ENCODE results near the gene FER. TPM values are rescaled to one million over a fixed set of nuclear protein-coding genes. Genes with fewer than 3 reads are reported as not detected.

The FER gene
- total RNA-seq, 1 donor, result 36.6 TPM

DNA sequence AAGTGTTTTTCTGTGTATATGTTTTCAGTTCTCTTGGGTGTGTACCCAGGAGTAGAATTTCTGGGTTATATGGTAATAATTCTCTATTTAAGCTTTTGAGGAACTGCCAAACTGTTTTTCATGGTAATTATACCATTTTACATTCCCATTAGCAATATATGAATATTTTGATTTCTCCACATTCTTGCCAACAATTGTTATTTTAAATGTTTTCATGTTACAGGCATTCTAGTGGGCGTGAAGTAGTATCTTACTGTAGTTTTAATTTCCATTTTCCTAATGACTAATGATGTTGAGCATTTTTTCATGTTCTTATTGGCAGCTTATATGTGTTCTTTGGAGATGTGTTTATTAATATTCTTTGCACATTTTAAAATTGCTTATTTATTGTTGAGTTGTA is 199.5 kb downstream of the FER start:
- Histone ChIP-seq H2AFZ (ENCODE audit: low read length) (no peak overlapping the region), H3K4me2 (ENCODE audit: insufficient read depth, low read length) (no peak overlapping the region)

DNA sequence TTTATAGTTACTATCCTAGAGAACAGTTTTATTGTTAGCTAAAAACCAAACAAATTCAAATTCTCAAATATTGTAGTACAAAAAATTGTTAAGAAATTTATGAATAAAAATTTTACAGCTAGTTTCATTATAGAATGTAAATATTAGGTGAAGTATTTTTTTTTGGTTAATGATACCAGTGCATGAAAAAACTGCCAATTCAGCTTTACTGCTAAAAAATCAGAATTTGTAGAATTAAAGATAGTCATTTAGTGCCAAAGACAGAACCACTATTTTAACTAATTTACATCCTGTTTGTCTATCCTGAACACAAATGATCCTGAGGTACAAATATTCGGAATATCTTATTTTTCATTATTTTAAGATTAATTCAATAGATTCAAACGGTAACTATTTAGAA is 202.6 kb downstream of the FER start:
- no peaks in the 10 kb centered on the region for H3K4me1 ChIP-seq (ENCODE audit: insufficient read depth, low read length)
- no peaks in the 10 kb centered on the region for H4K20me1 ChIP-seq (ENCODE audit: insufficient read depth, low read length)
- no peak overlapping the region for H2AFZ ChIP-seq (ENCODE audit: low read length)
- H3K27ac ChIP-seq (ENCODE audit: low read depth, low read length), result no peak overlapping the region
- H3K27me3 ChIP-seq (ENCODE audit: insufficient read depth, low read length), result no peaks in the 10 kb centered on the region
- no peak overlapping the region for H3K4me3 ChIP-seq (ENCODE audit: insufficient read depth, low read length)
- no peaks in the 10 kb centered on the region for H3K9me3 ChIP-seq (ENCODE audit: low read depth, low read length)
- no peaks in the 10 kb centered on the region for H3K79me2 ChIP-seq (ENCODE audit: insufficient read depth, low read length)
- no peaks in the 10 kb centered on the region for H3K36me3 ChIP-seq (ENCODE audit: insufficient read depth, low read length)
- no peak overlapping the region for H3K4me2 ChIP-seq (ENCODE audit: insufficient read depth, low read length)
- DNase-seq (ENCODE audit: insufficient read length, low spot score, missing footprints), result no peak
- TF ChIP-seq, protein P1, sequence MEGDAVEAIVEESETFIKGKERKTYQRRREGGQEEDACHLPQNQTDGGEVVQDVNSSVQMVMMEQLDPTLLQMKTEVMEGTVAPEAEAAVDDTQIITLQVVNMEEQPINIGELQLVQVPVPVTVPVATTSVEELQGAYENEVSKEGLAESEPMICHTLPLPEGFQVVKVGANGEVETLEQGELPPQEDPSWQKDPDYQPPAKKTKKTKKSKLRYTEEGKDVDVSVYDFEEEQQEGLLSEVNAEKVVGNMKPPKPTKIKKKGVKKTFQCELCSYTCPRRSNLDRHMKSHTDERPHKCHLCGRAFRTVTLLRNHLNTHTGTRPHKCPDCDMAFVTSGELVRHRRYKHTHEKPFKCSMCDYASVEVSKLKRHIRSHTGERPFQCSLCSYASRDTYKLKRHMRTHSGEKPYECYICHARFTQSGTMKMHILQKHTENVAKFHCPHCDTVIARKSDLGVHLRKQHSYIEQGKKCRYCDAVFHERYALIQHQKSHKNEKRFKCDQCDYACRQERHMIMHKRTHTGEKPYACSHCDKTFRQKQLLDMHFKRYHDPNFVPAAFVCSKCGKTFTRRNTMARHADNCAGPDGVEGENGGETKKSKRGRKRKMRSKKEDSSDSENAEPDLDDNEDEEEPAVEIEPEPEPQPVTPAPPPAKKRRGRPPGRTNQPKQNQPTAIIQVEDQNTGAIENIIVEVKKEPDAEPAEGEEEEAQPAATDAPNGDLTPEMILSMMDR (IDR thresholded peaks at IDR 0.05; ENCODE audit: extremely low read depth, low read depth, low read length), result no peak

More for the DNA sequence above, 199.5 kb downstream of the FER start:
- H3K79me2 ChIP-seq (ENCODE audit: insufficient read depth, low read length), result no peaks in the 10 kb centered on the region
- no peaks in the 10 kb centered on the region for H3K9me3 ChIP-seq (ENCODE audit: low read depth, low read length)
- H3K36me3 ChIP-seq (ENCODE audit: insufficient read depth, low read length), result no peaks in the 10 kb centered on the region
- no peaks in the 10 kb centered on the region for H3K4me1 ChIP-seq (ENCODE audit: insufficient read depth, low read length)
- no peaks in the 10 kb centered on the region for H4K20me1 ChIP-seq (ENCODE audit: insufficient read depth, low read length)
- TF ChIP-seq, protein P1 (IDR thresholded peaks at IDR 0.05; ENCODE audit: extremely low read depth, low read depth, low read length), result no peak
- no peak overlapping the region for H3K4me3 ChIP-seq (ENCODE audit: insufficient read depth, low read length)
- DNase-seq (ENCODE audit: insufficient read length, low spot score, missing footprints), result no peak
- no peak overlapping the region for H3K27ac ChIP-seq (ENCODE audit: low read depth, low read length)
- no peaks in the 10 kb centered on the region for H3K27me3 ChIP-seq (ENCODE audit: insufficient read depth, low read length)

DNA sequence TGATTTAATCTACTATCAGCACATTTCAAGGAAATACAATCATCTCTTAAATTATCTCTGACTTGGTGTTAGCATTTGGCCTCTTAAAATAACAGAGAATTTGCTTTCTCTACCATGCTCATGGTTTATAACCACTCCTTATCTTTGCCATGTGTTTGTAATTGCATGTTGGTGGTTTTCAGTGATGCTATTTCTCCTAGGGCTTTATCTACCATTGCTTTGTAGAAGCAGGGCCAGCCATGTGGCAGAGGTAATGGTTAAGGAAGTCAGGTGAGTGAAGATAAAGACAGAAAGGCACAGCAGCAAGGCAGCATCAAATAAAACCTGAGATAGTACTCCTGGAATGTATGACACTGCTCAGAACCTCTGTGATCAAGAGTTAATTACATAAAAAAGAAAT is 206.2 kb downstream of the FER start:
- Histone ChIP-seq H3K9me3 (ENCODE audit: low read depth, low read length) (no peaks in the 10 kb centered on the region), H3K27ac (ENCODE audit: low read depth, low read length) (no peak overlapping the region), H3K79me2 (ENCODE audit: insufficient read depth, low read length) (no peaks in the 10 kb centered on the region), H3K4me2 (ENCODE audit: insufficient read depth, low read length) (no peak overlapping the region), H3K4me3 (ENCODE audit: insufficient read depth, low read length) (no peak overlapping the region), H3K27me3 (ENCODE audit: insufficient read depth, low read length) (no peaks in the 10 kb centered on the region), H4K20me1 (ENCODE audit: insufficient read depth, low read length) (no peaks in the 10 kb centered on the region), H3K36me3 (ENCODE audit: insufficient read depth, low read length) (no peaks in the 10 kb centered on the region), H2AFZ (ENCODE audit: low read length) (no peak overlapping the region), H3K4me1 (ENCODE audit: insufficient read depth, low read length) (no peaks in the 10 kb centered on the region)
- TF ChIP-seq, protein P1 (IDR thresholded peaks at IDR 0.05; ENCODE audit: extremely low read depth, low read depth, low read length), result no peak
- DNase-seq (ENCODE audit: insufficient read length, low spot score, missing footprints), result no peak

DNA sequence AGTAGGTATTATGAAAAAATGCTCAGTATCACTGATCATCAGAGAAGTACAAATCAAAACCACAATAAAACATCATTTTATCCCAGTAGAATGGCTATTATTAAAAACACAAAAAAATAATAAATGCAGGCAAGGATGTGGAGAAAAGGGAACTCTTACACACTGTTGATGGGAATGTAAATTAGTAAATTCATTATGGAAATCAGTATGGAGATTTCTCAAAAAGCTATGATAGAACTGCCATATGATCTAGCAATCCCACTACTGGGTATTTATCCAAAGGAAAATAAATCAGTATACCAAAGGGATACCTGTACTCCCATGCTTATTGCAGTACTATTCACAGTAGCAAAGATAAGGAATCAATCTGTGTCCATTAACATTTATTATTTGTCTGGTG is 209.6 kb downstream of the FER start:
- H2AFZ ChIP-seq (ENCODE audit: low read length), result no peak overlapping the region
- H3K4me2 ChIP-seq (ENCODE audit: insufficient read depth, low read length), result no peak overlapping the region
- H3K36me3 ChIP-seq (ENCODE audit: insufficient read depth, low read length), result no peaks in the 10 kb centered on the region

More for the DNA sequence above, 209.6 kb downstream of the FER start:
- Histone ChIP-seq H3K27ac (ENCODE audit: low read depth, low read length) (no peak overlapping the region), H3K9me3 (ENCODE audit: low read depth, low read length) (no peaks in the 10 kb centered on the region), H3K4me3 (ENCODE audit: insufficient read depth, low read length) (no peak overlapping the region), H4K20me1 (ENCODE audit: insufficient read depth, low read length) (no peaks in the 10 kb centered on the region), H3K27me3 (ENCODE audit: insufficient read depth, low read length) (no peaks in the 10 kb centered on the region), H3K79me2 (ENCODE audit: insufficient read depth, low read length) (no peaks in the 10 kb centered on the region), H3K4me1 (ENCODE audit: insufficient read depth, low read length) (no peaks in the 10 kb centered on the region)
- TF ChIP-seq, protein P1 (IDR thresholded peaks at IDR 0.05; ENCODE audit: extremely low read depth, low read depth, low read length), result no peak
- DNase-seq (ENCODE audit: insufficient read length, low spot score, missing footprints), result no peak
